Ishikawa (cell line): ENCODE data around the gene CALN1.

Source experiments
- CEBPB ChIP-seq: IDR thresholded peaks from 2 replicates; pipeline ENCODE4 v1.6.1; 2012
- CREB1 ChIP-seq: IDR thresholded peaks from 2 replicates; pipeline ENCODE4 v1.6.1; 2012; ENCODE audit warnings: low read depth
- EGR1 ChIP-seq: IDR thresholded peaks from 2 replicates; pipeline ENCODE4 v1.6.1; 2012
- EP300 ChIP-seq: IDR thresholded peaks from 2 replicates; pipeline ENCODE4 v1.6.1; 2012; ENCODE audit warnings: borderline replicate concordance
- FOXM1 ChIP-seq: IDR thresholded peaks from 2 replicates; pipeline ENCODE4 v1.6.1; 2012; ENCODE audit warnings: low read depth, borderline replicate concordance
- NFIC ChIP-seq: IDR thresholded peaks from 2 replicates; pipeline ENCODE4 v1.6.1; 2012
- RAD21 ChIP-seq: IDR thresholded peaks from 2 replicates; pipeline ENCODE4 v1.6.1; 2012; ENCODE audit warnings: low read depth
- TAF1 ChIP-seq: IDR thresholded peaks from 2 replicates; pipeline ENCODE4 v1.6.1; 2012; ENCODE audit warnings: low read depth, mild to moderate bottlenecking
- TCF12 ChIP-seq: IDR thresholded peaks from 2 replicates; pipeline ENCODE4 v1.6.1; 2012; ENCODE audit warnings: low read depth
- TEAD4 ChIP-seq: IDR thresholded peaks from 2 replicates; pipeline ENCODE4 v1.6.1; 2012
- YY1 ChIP-seq: IDR thresholded peaks from 2 replicates; pipeline ENCODE4 v1.6.1; 2012; ENCODE audit warnings: low read depth
- ZBTB7A ChIP-seq: IDR thresholded peaks from 2 replicates; pipeline ENCODE4 v1.6.1; 2012; ENCODE audit warnings: low read depth
- TF ChIP-seq, protein P1 (sequence below): IDR thresholded peaks from 2 replicates; pipeline ENCODE4 v1.6.1; 2012
- TF ChIP-seq, protein P2 (sequence below): IDR thresholded peaks from 2 replicates; pipeline ENCODE4 v1.6.1; 2012; ENCODE audit warnings: low read depth, mild to moderate bottlenecking
- TF ChIP-seq, protein P3 (sequence below): IDR thresholded peaks from 2 replicates; pipeline ENCODE4 v1.6.1; 2012

The CALN1 gene

DNA sequence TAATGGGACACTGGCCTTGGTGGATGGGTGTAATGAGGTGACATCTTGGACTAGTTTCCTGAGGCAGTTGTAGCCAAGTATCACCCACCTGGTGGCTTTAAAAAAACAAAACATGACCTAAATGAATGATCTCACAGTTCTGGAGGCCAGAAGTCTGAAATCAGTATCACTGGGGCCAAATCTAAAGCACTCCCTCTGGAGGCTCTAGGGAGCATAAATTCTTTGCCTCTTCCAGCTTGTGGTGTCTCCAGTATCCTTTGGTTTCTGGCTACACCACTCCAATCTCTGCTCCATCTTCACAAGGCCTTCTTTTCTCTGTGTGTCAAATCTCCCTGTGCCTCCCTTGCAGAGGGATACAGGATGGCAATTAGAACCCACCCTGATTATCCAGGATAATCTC is 342.9 kb downstream of the CALN1 start:
- TF ChIP-seq YY1 (no peak), TCF12 (no peak), RAD21 (no peak), TEAD4 (no peak), ZBTB7A (no peak), NFIC (no peak), TAF1 (no peak), CREB1 (no peak), EP300 (no peak), FOXM1 (no peak), EGR1 (no peak), CEBPB (no peak)
- TF ChIP-seq, protein P1, sequence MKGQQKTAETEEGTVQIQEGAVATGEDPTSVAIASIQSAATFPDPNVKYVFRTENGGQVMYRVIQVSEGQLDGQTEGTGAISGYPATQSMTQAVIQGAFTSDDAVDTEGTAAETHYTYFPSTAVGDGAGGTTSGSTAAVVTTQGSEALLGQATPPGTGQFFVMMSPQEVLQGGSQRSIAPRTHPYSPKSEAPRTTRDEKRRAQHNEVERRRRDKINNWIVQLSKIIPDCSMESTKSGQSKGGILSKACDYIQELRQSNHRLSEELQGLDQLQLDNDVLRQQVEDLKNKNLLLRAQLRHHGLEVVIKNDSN, result no peak
- TF ChIP-seq, protein P2, sequence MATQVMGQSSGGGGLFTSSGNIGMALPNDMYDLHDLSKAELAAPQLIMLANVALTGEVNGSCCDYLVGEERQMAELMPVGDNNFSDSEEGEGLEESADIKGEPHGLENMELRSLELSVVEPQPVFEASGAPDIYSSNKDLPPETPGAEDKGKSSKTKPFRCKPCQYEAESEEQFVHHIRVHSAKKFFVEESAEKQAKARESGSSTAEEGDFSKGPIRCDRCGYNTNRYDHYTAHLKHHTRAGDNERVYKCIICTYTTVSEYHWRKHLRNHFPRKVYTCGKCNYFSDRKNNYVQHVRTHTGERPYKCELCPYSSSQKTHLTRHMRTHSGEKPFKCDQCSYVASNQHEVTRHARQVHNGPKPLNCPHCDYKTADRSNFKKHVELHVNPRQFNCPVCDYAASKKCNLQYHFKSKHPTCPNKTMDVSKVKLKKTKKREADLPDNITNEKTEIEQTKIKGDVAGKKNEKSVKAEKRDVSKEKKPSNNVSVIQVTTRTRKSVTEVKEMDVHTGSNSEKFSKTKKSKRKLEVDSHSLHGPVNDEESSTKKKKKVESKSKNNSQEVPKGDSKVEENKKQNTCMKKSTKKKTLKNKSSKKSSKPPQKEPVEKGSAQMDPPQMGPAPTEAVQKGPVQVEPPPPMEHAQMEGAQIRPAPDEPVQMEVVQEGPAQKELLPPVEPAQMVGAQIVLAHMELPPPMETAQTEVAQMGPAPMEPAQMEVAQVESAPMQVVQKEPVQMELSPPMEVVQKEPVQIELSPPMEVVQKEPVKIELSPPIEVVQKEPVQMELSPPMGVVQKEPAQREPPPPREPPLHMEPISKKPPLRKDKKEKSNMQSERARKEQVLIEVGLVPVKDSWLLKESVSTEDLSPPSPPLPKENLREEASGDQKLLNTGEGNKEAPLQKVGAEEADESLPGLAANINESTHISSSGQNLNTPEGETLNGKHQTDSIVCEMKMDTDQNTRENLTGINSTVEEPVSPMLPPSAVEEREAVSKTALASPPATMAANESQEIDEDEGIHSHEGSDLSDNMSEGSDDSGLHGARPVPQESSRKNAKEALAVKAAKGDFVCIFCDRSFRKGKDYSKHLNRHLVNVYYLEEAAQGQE, result no peak
- TF ChIP-seq, protein P3, sequence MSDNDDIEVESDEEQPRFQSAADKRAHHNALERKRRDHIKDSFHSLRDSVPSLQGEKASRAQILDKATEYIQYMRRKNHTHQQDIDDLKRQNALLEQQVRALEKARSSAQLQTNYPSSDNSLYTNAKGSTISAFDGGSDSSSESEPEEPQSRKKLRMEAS, result no peak

DNA sequence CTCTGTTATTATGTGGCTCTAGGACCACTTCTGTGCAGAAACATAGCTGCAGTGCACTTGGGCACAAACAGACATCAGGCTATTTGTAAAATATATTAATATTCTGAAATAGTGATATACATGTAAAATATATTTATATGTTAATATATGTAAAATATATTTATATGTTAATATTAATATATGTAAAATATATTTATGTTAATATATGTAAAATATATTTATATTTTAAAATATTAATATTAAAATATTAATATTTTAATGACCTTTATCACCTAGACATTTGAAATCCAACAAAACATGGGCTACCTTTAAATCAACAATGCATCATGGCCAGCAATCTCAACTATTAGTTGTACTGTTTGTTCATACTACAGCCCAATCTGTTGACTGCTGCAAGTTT is 347.2 kb downstream of the CALN1 start:
- TF ChIP-seq TCF12 (no peak), EP300 (no peak), TEAD4 (no peak), ZBTB7A (no peak), YY1 (no peak), CEBPB (no peak), EGR1 (no peak), TAF1 (no peak), FOXM1 (no peak), RAD21 (no peak), NFIC (no peak), CREB1 (no peak)
- TF ChIP-seq, protein P2, result no peak
- TF ChIP-seq, protein P1, result no peak
- TF ChIP-seq, protein P3, result no peak

DNA sequence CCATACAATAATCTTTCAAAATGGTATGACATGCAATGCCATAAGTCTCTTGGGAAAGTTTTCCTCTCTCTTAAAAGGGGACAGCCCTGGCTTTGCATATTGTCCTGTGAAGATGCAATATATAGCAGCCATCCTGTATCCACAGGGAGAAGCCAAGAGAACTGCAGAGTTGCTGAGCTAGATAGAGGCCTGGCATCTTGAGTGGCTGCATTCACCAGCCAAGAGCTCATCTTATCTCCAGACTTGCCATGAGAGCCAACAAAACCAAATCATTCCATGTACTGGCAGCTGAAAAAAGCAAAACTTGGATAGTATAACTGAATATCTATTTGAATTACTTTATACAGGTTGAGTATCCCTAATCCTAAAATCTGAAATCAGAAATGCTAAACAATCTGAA is 348.8 kb downstream of the CALN1 start:
- no peak for TF ChIP-seq TEAD4
- no peak for TF ChIP-seq CEBPB
- TF ChIP-seq EGR1, result no peak
- no peak for TF ChIP-seq TAF1
- no peak for TF ChIP-seq FOXM1
- no peak for TF ChIP-seq TCF12
- TF ChIP-seq ZBTB7A, result no peak
- TF ChIP-seq, protein P3, result no peak
- no peak for TF ChIP-seq NFIC
- TF ChIP-seq RAD21, result no peak
- no peak for TF ChIP-seq EP300
- TF ChIP-seq, protein P2, result no peak
- no peak for TF ChIP-seq CREB1
- TF ChIP-seq YY1, result no peak
- TF ChIP-seq, protein P1, result no peak

DNA sequence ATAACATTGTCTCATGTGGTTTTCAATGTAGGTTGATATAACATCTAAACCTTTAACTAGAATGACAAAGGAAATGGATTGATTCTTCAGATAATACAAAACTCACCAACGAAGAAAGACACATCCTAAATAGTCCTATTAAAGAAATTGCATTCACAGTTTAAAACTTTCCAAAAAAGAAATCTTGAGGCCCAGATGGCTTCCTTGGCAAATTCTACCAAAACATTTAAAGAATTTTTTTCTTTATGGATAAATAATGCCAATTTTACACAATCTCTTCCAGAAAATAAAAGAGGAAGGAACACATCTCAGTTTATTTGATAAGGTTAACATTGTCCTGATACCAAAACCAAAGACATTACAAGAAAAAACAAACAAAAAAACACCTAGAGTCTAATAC is 349.5 kb downstream of the CALN1 start:
- TF ChIP-seq CEBPB (no peak), EP300 (no peak), TAF1 (no peak), TCF12 (no peak)
